Loucy (cell line): Measurements from ENCODE around the gene MCAT.
A peak's percentile ranks its signal among the peaks of the same experiment; 100 is the strongest.

Source experiments
- H2AFZ ChIP-seq: fragments of 200-600 bp; sonication (generic); 2 replicates; pipeline ENCODE4 v1.6.0; 2016; ENCODE audit warnings: antibody characterized with exemption, mild to moderate bottlenecking, low read length, moderate library complexity
- H3F3A ChIP-seq: fragments of 200-600 bp; 2 replicates; pipeline ENCODE4 v1.6.0; 2016; ENCODE audit warnings: antibody characterized with exemption, low read depth, mild to moderate bottlenecking
- H3K27me3 ChIP-seq: fragments of 200-600 bp; sonication (generic); 2 replicates; pipeline ENCODE4 v1.6.1; 2014; ENCODE audit warnings: low read length, mild to moderate bottlenecking; ENCODE audit not compliant: insufficient read depth, poor library complexity, severe bottlenecking
- H3K36me3 ChIP-seq: fragments of 200-600 bp; sonication (generic); 2 replicates; pipeline ENCODE4 v1.6.1; 2016; ENCODE audit warnings: low read length; ENCODE audit not compliant: insufficient read depth
- H3K4me1 ChIP-seq: fragments of 200-600 bp; sonication (generic); 2 replicates; pipeline ENCODE4 v1.5.1; 2014; ENCODE audit warnings: low read length, mild to moderate bottlenecking; ENCODE audit not compliant: insufficient read depth, poor library complexity, severe bottlenecking
- H3K4me2 ChIP-seq: fragments of 200-600 bp; sonication (generic); 2 replicates; pipeline ENCODE4 v1.6.0; 2014; ENCODE audit warnings: antibody characterized with exemption, low read length, low read depth, mild to moderate bottlenecking; ENCODE audit not compliant: poor library complexity, severe bottlenecking
- H3K4me3 ChIP-seq: fragments of 200-600 bp; sonication (generic); 2 replicates; pipeline ENCODE4 v1.5.1; 2014; ENCODE audit warnings: low read length, mild to moderate bottlenecking, mixed read lengths; ENCODE audit not compliant: poor library complexity, severe bottlenecking
- H3K79me2 ChIP-seq: fragments of 200-600 bp; sonication (generic); 2 replicates; pipeline ENCODE4 v1.6.1; 2014; ENCODE audit warnings: low read length; ENCODE audit not compliant: insufficient read depth
- H3K9ac ChIP-seq: fragments of 200-600 bp; sonication (generic); 2 replicates; pipeline ENCODE4 v1.6.0; 2014; ENCODE audit warnings: mild to moderate bottlenecking, low read depth, low read length, moderate library complexity; ENCODE audit not compliant: poor library complexity, severe bottlenecking
- H3K9me2 ChIP-seq: fragments of 200-600 bp; sonication (generic); replicated peaks from 2 replicates; pipeline ENCODE4 v1.6.1; 2016; ENCODE audit warnings: low read depth, low read length, mixed read lengths
- H3K9me3 ChIP-seq: fragments of 200-600 bp; sonication (generic); 2 replicates; pipeline ENCODE4 v1.6.1; 2014; ENCODE audit warnings: mild to moderate bottlenecking, antibody characterized with exemption, low read length, low read depth; ENCODE audit not compliant: insufficient read depth
- H4K20me1 ChIP-seq: fragments of 200-600 bp; sonication (generic); 2 replicates; pipeline ENCODE4 v1.6.0; 2014; ENCODE audit warnings: antibody characterized with exemption, low read length, mild to moderate bottlenecking; ENCODE audit not compliant: insufficient read depth, poor library complexity, severe bottlenecking
- CTCF ChIP-seq: fragments of 200-600 bp; sonication (generic); conservative IDR thresholded peaks from 2 replicates; pipeline ENCODE4 v1.5.1; 2014; ENCODE audit warnings: mild to moderate bottlenecking, antibody characterized with exemption, low read length
- EZH2phosphoT487 ChIP-seq: fragments of 200-600 bp; IDR thresholded peaks from 2 replicates; pipeline ENCODE4 v1.6.1; 2018; ENCODE audit warnings: antibody characterized with exemption, mild to moderate bottlenecking, moderate library complexity, borderline replicate concordance

MCAT gene

GRCh38 chr22:43088627-43088983 lies 54.6 kb downstream of the MCAT start:
- no peaks in the 10 kb centered on the region for H3K4me1 ChIP-seq
- no peaks in the 10 kb centered on the region for H3K36me3 ChIP-seq
- H3K4me3 ChIP-seq, result peak overlapping the region; percentile 90
- no peaks in the 10 kb centered on the region for H3K79me2 ChIP-seq
- peak overlapping the region; percentile 81 for H3K9ac ChIP-seq
- TF ChIP-seq EZH2phosphoT487 (no peak), CTCF (no peak)
- H3K27me3 ChIP-seq, result no peaks in the 10 kb centered on the region
- H3F3A ChIP-seq, result no peaks in the 10 kb centered on the region
- peak overlapping the region; percentile 81 for H2AFZ ChIP-seq
- H4K20me1 ChIP-seq, result no peaks in the 10 kb centered on the region
- H3K9me2 ChIP-seq, result no peaks in the 10 kb centered on the region
- H3K4me2 ChIP-seq, result peak overlapping the region; percentile 91
- H3K9me3 ChIP-seq, result no peaks in the 10 kb centered on the region

GRCh38 chr22:43085658-43086606 lies 57.3 kb downstream of the MCAT start:
- Histone ChIP-seq H3K4me2 (no peak overlapping the region), H3K4me1 (no peaks in the 10 kb centered on the region), H4K20me1 (no peaks in the 10 kb centered on the region), H3F3A (no peaks in the 10 kb centered on the region), H2AFZ (no peak overlapping the region), H3K9me3 (no peaks in the 10 kb centered on the region), H3K4me3 (no peak overlapping the region), H3K9me2 (no peaks in the 10 kb centered on the region), H3K79me2 (no peaks in the 10 kb centered on the region), H3K36me3 (no peaks in the 10 kb centered on the region), H3K27me3 (no peaks in the 10 kb centered on the region), H3K9ac (no peak overlapping the region)
- TF ChIP-seq CTCF, result no peak
- no peak for TF ChIP-seq EZH2phosphoT487
